ENCODE data around the gene HSD3B7. TPM values are rescaled to one million over a fixed set of nuclear protein-coding genes. Genes with fewer than 3 reads are reported as not detected.
A peak's percentile ranks its signal among the peaks of the same experiment; 100 is the strongest.

The HSD3B7 gene
- total and polyA plus RNA-seq, 10 of the 15 experiments (the other 5 are each of a cell fraction or from before 2014, with no cell fraction given), result 0.18 to 1.8 (median 0.48) TPM; not detected in 1

- no peak; the same call in 1 of the 2 replicates for TF ChIP-seq CBFB (IDR thresholded peaks at IDR 0.05; ENCODE audit: low read depth)
- no peak; the same call in 1 of the 2 replicates for TF ChIP-seq SPI1 (IDR thresholded peaks at IDR 0.05; ENCODE audit: borderline replicate concordance, insufficient read depth, low read depth, low read length)
- TF ChIP-seq SUPT20H (IDR thresholded peaks at IDR 0.05; ENCODE audit: borderline replicate concordance, control insufficient read depth, low read depth, low read length), result no peak
- 0 out of 3 replicates have a peak, but pooled peaks of 1 of the 2 experiments have one; percentile 19 for TF ChIP-seq EGR1 (IDR thresholded peaks at IDR 0.05; ENCODE audit: borderline replicate concordance in 1 of 2, low read depth in 2 of 2, low read length in 2 of 2)
- TF ChIP-seq RUNX3 (IDR thresholded peaks at IDR 0.05; ENCODE audit: low read length), result peak; percentile 64
- TF ChIP-seq LARP7 (IDR thresholded peaks at IDR 0.05), result peak; percentile 69; the same call in 1 of the 2 replicates
- TF ChIP-seq ETV6 (conservative IDR thresholded peaks at IDR 0.05 in 1 of 2, IDR thresholded peaks at IDR 0.05 in 1 of 2; ENCODE audit: borderline replicate concordance in 1 of 2, low read depth in 1 of 2), result no peak
- no peak; the same call in 1 of the 2 replicates for TF ChIP-seq MYB (IDR thresholded peaks at IDR 0.05; ENCODE audit: borderline replicate concordance, low read depth, low read length)
- TF ChIP-seq EP300 (IDR thresholded peaks at IDR 0.05; ENCODE audit: borderline replicate concordance in 1 of 2, control insufficient read depth in 1 of 2, low read depth in 2 of 2, low read length in 2 of 2), result 0 out of 4 replicates have a peak, but pooled peaks of 1 of the 2 experiments have one; percentile 6
- 0 out of 2 replicates have a peak, but pooled peaks have one; percentile 22 for TF ChIP-seq BMI1 (IDR thresholded peaks at IDR 0.05; ENCODE audit: borderline replicate concordance)
- TF ChIP-seq BHLHE40 (IDR thresholded peaks at IDR 0.05; ENCODE audit: borderline replicate concordance in 1 of 2, low read depth in 2 of 2, low read length in 1 of 2), result peak; percentile 46 to 48; a peak in 2 of 4 replicates
- 0 out of 2 replicates have a peak, but pooled peaks have one; percentile 62 for TF ChIP-seq SMARCA5 (IDR thresholded peaks at IDR 0.05)
- TF ChIP-seq MXI1 (IDR thresholded peaks at IDR 0.05; ENCODE audit: low read depth, low read length), result peak; percentile 22; the same call in 1 of the 2 replicates
- peak; percentile 72; the same call in 1 of the 2 replicates for TF ChIP-seq NR2F1 (conservative IDR thresholded peaks at IDR 0.05)
- TF ChIP-seq RELB (IDR thresholded peaks at IDR 0.05; ENCODE audit: low read depth), result peak; percentile 41; the same call in 1 of the 2 replicates
- TF ChIP-seq ATF7 (IDR thresholded peaks at IDR 0.05; ENCODE audit: low read depth), result peak; percentile 46; the same call in 1 of the 2 replicates
- no peak for TF ChIP-seq RELA (IDR thresholded peaks at IDR 0.05; ENCODE audit: borderline replicate concordance, partially characterized antibody)
- TF ChIP-seq POLR2AphosphoS2 (IDR thresholded peaks at IDR 0.05; ENCODE audit: low read depth, low read length), result peak; percentile 77; the same call in 1 of the 2 replicates
- TF ChIP-seq POLR2AphosphoS5 (IDR thresholded peaks at IDR 0.05; ENCODE audit: low read length), result peak; percentile 82
- TF ChIP-seq FOXK2 (IDR thresholded peaks at IDR 0.05), result 0 out of 2 replicates have a peak, but pooled peaks have one; percentile 27
- 0 out of 2 replicates have a peak, but pooled peaks have one; percentile 50 for TF ChIP-seq TCF12 (IDR thresholded peaks at IDR 0.05; ENCODE audit: low read depth, low read length)
- TF ChIP-seq MEF2B (IDR thresholded peaks at IDR 0.05; ENCODE audit: partially characterized antibody, poor library complexity, severe bottlenecking), result peak; percentile 46
- TF ChIP-seq SMC3 (IDR thresholded peaks at IDR 0.05; ENCODE audit: borderline replicate concordance, low read length), result no peak
- peak; percentile 86 for TF ChIP-seq HDGF (IDR thresholded peaks at IDR 0.05)
- TF ChIP-seq RCOR1 (conservative IDR thresholded peaks at IDR 0.05; ENCODE audit: low read depth, low read length), result no peak
- TF ChIP-seq SMAD1 (IDR thresholded peaks at IDR 0.05; ENCODE audit: low read depth, partially characterized antibody), result peak; percentile 51
- TF ChIP-seq IKZF2 (IDR thresholded peaks at IDR 0.05), result peak; percentile 42 to 62; a peak in 2 of 4 replicates
- 0 out of 2 replicates have a peak, but pooled peaks have one; percentile 23 for TF ChIP-seq SIN3A (IDR thresholded peaks at IDR 0.05; ENCODE audit: low read depth, low read length)
- peak; percentile 53; the same call in 1 of the 2 replicates for TF ChIP-seq TCF3 (IDR thresholded peaks at IDR 0.05; ENCODE audit: borderline replicate concordance, insufficient read depth, low read depth, low read length)
Observed at GRCh38 chr16:30949650-30950515, 35.1 kb upstream of the HSD3B7 start (continued).
